ENCODE data around the gene SNX25.
"Not testable (repeated sequence)": the region's sequence is repeated elsewhere in the genome, so short reads cannot be mapped to it uniquely, and the experiment has no call there.

The SNX25 gene

GRCh38 chr4:185352202-185352601 lies 142.8 kb downstream of the SNX25 start:
- DNase-seq = no peak

DNA sequence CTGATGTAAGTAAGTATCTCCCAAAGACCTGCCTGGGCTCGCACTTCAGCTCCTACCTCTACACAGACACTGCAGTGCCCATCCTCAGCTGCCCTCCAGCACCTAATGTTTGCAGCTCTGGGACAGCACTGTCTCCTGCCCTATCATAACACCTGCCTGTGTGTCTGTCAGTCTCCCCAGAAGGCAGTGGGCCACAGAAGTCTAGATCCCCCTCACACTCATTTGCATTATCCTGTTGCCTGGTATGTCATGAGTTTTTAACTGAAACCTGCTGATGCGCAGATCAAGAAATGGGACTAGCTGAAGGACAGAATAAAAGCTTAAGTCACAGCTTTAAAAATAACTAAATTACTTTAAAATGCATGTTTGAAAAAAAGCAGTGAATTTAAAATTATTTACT lies 143.3 kb downstream of the SNX25 start:
- DNase-seq = no peak

DNA sequence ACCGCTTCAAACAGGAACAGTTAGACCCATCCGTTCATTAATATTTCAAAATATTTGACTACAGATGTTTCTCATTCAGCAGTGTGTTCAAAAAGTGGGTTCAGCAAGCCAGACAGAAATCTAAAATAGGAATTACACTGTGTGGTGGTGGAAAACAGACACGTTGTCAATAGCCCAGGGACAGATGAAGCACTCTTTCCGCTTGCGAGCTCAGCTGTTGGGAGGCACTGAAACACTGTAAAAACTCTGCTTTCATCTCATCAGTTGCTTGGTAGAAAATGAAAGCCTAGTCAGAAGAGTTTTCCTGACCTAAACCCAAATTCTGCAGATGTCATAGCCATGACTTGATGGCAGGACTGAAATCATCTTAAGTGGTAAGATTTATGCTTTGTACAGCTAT lies 147.8 kb downstream of the SNX25 start:
- DNase-seq = peak in 1 of 2 experiments; percentile 26

- no peak for DNase-seq
Observed at GRCh38 chr4:185357733-185358440, 148.5 kb downstream of the SNX25 start.

- DNase-seq = no peak
Observed at GRCh38 chr4:185358514-185358913, 149.1 kb downstream of the SNX25 start.

DNA sequence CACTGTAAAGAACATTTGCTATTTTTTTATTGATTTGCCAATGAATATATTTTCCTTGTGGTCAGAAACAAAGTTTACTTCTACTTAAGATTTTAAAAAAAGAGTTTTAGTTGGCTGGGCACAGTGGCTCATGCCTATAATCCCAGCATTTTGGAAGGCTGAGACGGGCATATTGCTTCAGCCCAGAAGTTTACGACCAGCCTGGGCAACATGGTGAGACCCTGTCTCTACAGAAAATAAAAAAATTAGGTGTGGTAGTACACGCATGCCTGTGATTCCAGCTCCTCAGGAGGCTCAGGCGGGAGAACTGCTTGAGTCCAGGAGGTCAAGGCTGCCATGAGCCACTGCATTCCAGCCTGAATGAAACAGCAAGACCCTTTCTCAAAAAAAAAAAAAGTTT lies 149.6 kb downstream of the SNX25 start:
- no peak for DNase-seq

DNA sequence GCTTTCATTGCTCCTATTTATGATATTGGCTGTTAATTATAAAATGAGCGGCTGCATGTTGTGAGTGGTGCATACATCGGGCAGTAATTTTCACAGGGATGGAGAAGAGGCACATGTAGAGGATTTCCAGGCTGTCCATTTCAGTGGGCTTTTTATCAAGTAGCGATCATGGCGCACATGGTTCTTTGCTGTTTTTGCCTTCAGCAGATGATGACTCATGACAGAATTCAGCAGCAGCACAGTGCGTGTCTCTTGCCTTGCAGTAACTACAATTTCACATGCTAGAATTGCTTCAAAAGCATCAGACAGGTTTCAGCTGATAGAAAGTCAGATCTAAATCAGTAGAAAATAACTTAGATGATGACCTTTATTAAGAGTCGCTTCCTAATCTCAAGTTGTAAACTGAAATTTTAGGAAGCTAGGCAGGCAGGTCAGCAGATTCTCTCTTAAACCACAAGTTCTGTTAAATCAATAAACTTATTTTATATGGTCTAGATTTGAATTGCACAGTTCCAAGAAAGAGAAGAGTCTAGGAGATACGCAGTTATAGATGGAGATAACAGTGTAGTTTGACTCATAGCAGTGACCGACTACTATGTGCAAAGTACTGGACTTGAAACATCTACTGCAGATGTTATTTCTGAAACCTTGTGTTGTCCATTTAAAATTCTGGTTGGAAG lies 150.5 kb downstream of the SNX25 start:
- no peak for DNase-seq

DNA sequence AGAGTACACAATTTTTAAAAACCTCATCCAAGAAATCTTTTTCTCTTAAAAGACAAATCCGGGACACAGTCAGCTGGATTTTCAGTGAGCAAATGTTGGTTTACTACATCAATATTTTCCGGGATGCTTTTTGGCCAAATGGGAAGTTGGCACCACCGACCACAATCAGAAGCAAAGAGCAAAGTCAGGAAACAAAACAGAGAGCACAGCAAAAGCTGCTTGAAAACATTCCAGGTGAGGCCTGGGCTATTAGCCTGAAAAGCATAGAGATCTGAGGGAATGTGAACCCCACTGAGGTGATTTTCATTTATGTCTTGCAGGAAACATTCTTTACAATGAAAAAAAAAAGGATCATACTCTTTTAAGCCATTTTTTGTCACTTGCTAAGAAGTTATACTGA lies 152.5 kb downstream of the SNX25 start:
- no peak for DNase-seq

DNA sequence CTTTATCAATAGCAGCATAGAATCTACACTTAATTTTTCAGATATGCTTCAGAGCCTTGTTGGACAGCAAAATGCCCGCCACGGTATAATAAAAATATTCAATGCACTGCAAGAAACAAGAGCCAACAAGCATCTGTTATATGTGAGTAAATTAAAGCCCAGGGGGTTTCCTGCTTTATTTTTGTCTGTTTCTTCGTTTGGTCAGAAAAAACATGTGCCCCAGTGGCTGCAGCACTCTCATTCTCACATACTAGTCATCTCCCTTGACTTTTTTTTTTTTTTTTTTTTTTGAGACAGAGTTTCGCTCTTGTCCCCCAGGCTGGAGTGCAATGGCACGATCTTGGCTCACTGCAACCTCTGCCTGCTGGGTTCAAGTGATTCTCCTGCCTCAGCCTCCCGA lies 153.2 kb downstream of the SNX25 start:
- DNase-seq = not testable (repeated sequence)

- DNase-seq = no peak
Observed at GRCh38 chr4:185363251-185363650, 153.9 kb downstream of the SNX25 start.

- DNase-seq = no peak
Observed at GRCh38 chr4:185364886-185365285, 155.5 kb downstream of the SNX25 start.

- no peak for DNase-seq
Observed at GRCh38 chr4:185369731-185370130, 160.3 kb downstream of the SNX25 start.

- DNase-seq = no peak
Observed at GRCh38 chr4:185370268-185370949, 161.0 kb downstream of the SNX25 start.

DNA sequence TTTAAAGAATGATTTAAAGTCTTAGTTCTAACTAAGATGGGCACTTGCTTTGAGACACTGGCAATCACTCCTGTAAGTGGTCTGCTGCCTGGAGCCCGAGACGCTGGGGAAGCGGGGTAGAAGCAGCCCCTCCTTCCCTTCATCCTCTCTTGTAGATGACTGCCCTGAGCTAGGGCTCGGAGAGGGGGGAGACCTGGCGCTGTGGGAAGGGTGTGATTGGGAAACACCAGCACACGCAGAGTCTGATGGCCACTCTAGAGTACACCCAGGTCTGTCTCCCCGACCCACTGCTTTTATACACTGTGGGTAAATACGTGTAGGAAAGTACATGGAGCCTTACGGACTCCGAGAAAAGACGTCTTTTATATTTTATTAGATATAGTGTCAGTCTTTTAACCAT lies 162.3 kb downstream of the SNX25 start:
- DNase-seq = no peak

- DNase-seq = no peak
Observed at GRCh38 chr4:185374027-185374426, 164.6 kb downstream of the SNX25 start.

- no peak for DNase-seq
Observed at GRCh38 chr4:185374573-185374972, 165.2 kb downstream of the SNX25 start.

- DNase-seq = no peak
Observed at GRCh38 chr4:185378264-185378663, 168.9 kb downstream of the SNX25 start.

GRCh38 chr4:185379326-185380295 lies 170.2 kb downstream of the SNX25 start:
- DNase-seq = no peak

GRCh38 chr4:185380320-185380719 lies 170.9 kb downstream of the SNX25 start:
- no peak for DNase-seq

GRCh38 chr4:185381288-185382196 lies 172.1 kb downstream of the SNX25 start:
- no peak for DNase-seq

GRCh38 chr4:185382754-185383153 lies 173.4 kb downstream of the SNX25 start:
- no peak for DNase-seq

GRCh38 chr4:185383451-185383850 lies 174.1 kb downstream of the SNX25 start:
- DNase-seq = no peak
